HG03039 (cell line): Measurements from ENCODE around the gene CTBP1.

Source experiments
- ATAC-seq: cut with Tn5 transposase; IDR thresholded peaks from one replicate; pipeline ENCODE4 v1.9.1; 2021; ENCODE audit warnings: mild to moderate bottlenecking, moderate library complexity; ENCODE audit not compliant: unreplicated experiment

Gene CTBP1

GRCh38 chr4:1250921-1251772 lies 2.2 kb upstream of the CTBP1 start:
- ATAC-seq: no peak

GRCh38 chr4:1250527-1250812 lies 1.5 kb upstream of the CTBP1 start:
- no peak for ATAC-seq

GRCh38 chr4:1249731-1250526 lies 999 bp upstream of the CTBP1 start:
- no peak for ATAC-seq

GRCh38 chr4:1249148-1249730 lies 309 bp upstream of the CTBP1 start:
- peak; percentile 50 for ATAC-seq

DNA sequence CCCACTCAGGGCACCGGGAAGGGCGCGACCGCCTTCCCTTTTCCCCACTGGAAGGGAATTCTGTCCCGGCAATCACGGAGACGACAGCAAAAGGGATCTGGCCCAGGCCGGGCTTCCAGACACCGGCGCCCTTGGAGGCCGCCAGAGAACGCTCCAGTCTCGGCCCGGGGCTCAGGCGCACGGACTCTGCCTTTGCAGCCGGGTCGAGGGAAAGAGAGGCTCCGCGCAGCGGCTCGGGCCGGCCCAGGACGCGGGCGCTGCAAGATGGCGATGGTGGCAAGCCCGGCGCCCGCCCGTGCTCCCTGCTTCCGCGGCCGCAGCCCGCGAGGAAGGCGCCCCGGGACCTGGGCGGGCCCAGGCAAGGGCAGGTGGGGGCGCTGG lies 1.1 kb downstream of the CTBP1 start:
- ATAC-seq: peak; percentile 17

DNA sequence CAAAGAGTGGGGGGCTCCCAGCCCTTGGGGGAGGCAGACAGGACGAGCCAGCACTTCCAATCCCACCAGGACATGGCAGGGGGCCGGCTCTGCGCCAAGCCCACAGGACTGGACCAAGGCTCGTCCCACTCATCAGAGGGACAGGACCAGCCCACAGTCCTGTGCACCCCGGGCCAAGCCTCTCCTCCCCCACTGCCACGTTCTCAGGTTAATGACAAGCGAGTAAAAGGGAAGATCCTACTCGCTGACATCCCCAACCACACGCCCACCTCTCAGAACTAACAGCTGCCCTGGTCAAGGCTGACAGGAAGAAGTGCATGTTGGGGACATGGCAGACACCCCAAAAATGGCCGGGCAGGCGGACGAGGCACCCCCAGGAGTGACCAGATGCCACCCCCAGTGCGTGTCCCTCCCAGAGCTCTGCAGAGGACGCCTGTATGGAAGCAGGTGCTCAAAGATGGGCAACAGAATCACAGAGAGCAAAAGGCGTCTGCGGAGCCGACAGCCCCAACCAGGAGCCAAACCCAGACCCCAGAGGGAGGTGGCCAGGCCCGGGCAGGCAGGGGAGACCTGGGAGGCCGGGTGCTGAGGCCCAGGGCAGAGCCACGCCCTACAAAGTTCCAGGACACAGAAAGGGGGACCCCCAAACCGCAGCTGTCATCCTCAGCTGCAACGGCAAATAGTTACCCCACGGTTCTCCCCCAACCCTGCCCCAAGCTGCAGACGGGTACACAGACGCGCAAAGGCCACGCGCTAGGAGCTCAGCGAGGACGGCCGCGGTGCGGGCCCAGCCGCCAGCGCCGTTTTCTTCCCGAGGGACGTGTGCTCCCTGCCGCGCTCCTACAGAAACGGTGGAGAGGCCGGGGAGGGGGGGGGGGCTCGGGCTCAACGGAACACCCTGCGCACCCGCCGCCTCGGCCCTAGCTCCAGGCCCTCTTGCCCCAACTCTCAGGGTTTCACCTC lies 1.7 kb downstream of the CTBP1 start:
- no peak for ATAC-seq

- ATAC-seq: no peak
Observed at GRCh38 chr4:1246111-1246881, 2.6 kb downstream of the CTBP1 start.

- no peak for ATAC-seq
Observed at GRCh38 chr4:1245481-1246051, 3.4 kb downstream of the CTBP1 start.

- ATAC-seq: no peak
Observed at GRCh38 chr4:1244978-1245471, 3.9 kb downstream of the CTBP1 start.

DNA sequence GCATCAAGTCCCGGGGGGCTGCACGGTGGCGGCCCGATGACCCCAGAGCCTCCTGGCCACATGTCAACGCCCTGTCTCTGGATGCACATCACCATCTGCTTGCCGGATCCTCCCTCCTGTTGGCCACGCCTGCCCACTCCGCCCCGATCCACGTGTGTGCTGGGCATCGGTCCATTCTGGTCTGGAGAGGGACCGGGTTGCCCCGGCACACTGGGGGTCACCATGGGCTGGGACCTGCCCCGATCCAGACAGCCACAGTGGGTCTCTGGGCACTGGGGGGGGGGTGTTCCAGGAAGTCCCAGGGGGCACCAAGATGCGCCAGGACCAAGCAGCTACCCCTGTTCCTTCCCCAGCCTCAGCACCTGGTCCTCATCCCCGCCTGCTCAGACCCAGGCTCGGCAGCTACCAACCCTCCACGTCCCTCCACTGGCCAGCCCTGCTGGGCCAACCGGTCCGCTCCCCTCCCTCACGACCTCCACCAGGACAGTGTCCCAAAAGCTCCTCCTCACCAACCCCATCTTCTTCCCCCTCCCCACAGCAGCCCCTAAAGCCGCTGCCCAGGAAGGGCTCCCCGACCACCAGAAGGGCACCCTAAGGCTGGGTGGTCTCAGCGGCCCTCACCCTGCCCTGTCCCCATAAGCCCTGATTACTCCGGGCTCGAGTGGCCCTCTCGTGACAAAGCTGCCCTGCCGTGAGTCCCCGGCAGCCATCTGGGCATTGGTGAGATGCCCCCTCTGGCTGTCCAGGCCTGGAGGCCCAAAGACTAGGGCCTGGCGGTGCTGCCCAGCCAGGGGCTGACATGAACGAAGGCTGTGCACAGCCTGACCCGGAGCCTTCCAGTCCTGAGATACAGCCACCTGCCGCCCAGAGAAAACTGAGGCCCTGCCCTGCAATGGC lies 4.6 kb downstream of the CTBP1 start:
- no peak for ATAC-seq

DNA sequence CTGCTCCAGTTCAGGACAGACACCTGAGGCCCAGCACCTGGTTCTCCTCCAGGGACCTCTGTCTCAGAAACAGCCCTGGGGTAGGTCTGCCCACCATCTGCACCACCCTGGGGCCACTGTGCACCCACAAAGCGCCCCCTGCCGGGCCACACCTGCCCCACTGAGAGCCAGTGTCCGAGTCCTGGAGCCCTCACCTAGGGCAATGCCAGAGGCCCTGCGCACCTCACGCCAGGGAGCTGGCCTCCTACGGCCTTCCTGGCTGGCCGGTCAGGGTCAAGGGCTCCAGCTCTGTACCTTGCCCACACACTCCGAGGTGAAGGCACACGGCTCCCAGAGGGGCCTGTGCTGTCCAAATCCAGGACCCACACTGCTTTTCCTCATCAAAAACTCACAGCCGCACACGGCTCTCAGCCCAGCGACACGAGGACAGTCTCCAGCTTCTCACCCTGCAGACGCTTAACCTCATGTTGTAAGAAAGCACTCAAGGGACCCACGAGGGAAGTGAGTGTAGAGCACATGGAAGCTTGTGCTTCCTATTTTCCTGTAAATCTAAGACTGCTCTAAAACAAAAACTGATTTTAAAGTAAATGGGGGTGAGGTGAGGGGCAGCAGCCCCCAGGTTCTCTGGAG lies 5.4 kb downstream of the CTBP1 start:
- no peak for ATAC-seq

GRCh38 chr4:1242506-1243450 lies 6.2 kb downstream of the CTBP1 start:
- ATAC-seq: no peak

DNA sequence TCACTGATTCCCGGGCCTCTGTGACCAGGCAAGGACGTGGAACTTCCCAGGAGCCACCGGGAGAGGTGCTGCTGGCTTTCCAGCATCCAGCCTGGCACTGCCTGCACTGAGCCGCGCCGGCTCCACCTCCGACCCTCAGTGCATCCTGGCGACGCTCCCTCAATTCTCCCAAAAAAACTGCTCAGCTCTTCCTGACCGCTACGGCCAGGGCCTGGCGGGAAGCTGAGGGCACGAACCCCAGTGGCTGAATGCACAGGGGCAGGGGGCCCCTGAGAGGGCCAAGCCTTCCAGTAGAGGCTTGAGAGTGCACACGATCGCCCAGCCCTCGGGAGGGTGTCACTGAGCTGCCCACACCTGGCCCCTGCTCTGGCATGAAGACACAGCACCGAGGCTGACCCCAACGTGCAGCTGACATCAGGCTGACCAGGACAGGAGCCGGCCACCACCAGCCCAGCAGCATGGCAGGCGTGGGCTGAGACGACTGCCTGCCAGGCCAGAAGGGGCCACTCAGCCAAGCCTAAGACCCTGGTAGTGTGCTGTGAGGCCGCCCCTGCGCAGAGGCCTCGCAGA lies 6.9 kb downstream of the CTBP1 start:
- ATAC-seq: no peak

GRCh38 chr4:1241466-1241935 lies 7.4 kb downstream of the CTBP1 start:
- no peak for ATAC-seq

DNA sequence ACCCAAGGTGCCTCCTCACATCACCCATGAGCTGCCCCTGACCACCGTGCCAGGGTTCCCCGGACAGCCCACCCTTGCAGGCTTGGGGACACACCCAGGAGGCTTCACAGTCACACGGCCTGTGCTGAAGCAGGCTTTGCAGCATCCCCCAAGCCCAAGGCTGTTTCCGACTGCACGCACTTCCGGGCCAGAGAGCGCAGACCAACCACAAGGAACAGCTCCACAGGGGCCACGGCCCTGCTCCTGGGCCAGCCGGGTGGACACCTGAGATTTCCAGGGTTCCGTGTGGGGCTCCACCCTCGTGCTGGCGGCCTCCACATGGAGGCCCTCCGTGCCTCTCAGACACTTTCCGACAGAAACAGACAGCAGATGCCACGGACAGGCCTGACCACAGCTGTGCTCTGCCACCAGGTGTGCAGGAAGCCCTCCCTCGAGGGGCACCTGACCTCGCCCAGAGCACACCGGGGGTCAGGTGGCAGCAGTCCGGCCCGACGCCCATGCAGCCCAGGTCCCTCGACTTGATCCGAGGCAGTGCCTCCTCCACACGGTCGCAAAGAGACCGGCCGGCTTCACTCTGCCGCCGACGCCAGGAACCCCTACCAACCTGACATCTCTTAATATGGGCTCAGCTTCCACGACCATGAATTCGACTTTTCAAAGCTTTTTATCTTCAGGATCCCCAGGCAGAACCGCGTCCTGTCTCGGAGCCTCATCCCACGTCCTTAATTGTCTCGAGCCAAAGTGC lies 8.0 kb downstream of the CTBP1 start:
- ATAC-seq: no peak

GRCh38 chr4:1239950-1240307 lies 9.0 kb downstream of the CTBP1 start:
- ATAC-seq: no peak
